ENCODE data around the gene CT55.

- TF ChIP-seq CTCF (IDR thresholded peaks at IDR 0.05), result no peak
- TF ChIP-seq POLR2A (IDR thresholded peaks at IDR 0.05), result no peak
Measured at GRCh38 chrX:135109554-135109953, 61.6 kb downstream of the CT55 start.
